ENCODE measurements around the gene UBE2J2. TPM values are rescaled to one million over a fixed set of nuclear protein-coding genes. Genes with fewer than 3 reads are reported as not detected.

The UBE2J2 gene
- total RNA-seq, 2 experiments from 2014 or later: 75.7 to 78.1 TPM

DNA sequence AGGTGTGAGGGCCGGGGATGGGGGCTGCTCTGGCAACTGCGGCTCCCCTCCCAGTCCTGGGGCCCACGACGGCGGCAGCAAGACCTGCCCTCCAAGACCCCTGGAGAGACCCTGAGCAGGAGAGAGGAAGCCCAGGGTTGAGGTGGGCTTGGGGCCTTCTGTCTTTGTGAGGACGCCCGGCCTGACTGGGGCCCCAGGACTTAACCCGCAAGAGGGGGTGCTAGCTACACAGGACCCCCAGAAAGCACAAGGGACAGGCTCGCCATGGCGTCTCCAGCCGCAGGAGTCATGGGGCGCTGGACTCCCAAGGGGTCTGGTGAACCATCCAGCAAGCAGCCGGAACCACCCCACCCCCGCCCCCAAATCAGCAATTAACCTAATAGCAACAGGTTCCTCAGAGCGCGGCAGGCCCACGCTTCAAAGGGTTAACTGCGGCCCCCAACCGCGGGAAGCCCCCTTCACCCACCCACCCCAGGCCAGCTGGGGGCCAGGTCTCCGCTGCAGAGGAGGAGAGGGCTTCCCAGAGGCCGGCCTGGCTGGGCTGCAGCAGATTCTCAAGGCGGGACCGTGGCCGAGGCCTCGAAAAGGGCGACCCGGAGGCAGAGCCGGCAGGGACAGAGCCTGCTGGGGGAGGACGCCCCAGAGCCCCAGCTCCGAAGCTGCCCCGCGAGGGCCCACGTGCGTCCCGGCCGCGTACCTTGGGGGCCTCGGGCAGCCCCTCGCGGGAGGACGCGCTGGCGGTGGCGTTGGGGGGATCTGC lies 27.7 kb downstream of the UBE2J2 start:
- ATAC-seq (ENCODE audit: low read depth) (no peak), DNase-seq (no peak)
- Mint-ChIP-seq H3K4me3 (no peak overlapping the region), H3K4me1 (peaks cover 11% of the 10 kb centered on the region), H3K27ac (no peak overlapping the region), H3K27me3 (peaks cover 2% of the 10 kb centered on the region), H3K36me3 (peaks cover under 1% of the 10 kb centered on the region), H3K9me3 (no peaks in the 10 kb centered on the region)
- POLR2A ChIA-PET: no interaction called here

DNA sequence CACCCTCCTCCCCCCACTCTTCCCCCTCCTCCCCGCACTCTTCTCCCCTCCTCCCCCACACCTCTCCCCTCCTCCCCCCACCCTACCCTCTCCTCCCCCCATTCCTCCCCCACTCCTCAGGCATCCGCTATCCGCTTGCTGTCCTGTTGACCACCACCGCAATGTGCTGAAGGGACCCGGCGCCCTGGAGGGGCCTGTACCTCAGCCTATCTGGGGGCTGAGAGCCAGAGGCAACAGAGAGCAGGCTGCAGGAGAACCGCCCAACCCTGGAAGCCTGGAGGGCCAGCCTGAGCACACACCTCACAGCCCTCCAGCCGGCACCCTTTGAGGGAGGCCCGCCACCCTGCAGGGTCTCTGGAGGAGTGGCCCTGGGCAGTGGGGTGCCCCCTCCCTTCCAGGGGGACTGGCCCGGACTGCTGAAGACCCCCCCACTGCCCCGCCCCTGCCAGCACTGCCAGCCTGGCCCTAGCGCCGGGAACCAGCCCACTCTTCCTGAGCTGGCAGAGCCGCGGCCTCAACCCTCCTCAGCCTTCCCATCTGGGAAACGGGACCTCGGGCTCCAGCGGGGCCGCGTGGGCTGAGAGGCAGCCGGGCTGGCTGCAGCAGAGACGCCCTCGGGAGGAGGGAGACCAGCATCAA lies 28.4 kb downstream of the UBE2J2 start:
- no peak overlapping the region for H3K27ac Mint-ChIP-seq
- no peaks in the 10 kb centered on the region for H3K9me3 Mint-ChIP-seq
- peaks cover 2% of the 10 kb centered on the region for H3K27me3 Mint-ChIP-seq
- H3K36me3 Mint-ChIP-seq: no peaks in the 10 kb centered on the region
- H3K4me1 Mint-ChIP-seq: peaks cover 5% of the 10 kb centered on the region
- no peak for ATAC-seq (ENCODE audit: low read depth)
- no peak for DNase-seq
- no peak overlapping the region for H3K4me3 Mint-ChIP-seq
- POLR2A ChIA-PET: no interaction called here

DNA sequence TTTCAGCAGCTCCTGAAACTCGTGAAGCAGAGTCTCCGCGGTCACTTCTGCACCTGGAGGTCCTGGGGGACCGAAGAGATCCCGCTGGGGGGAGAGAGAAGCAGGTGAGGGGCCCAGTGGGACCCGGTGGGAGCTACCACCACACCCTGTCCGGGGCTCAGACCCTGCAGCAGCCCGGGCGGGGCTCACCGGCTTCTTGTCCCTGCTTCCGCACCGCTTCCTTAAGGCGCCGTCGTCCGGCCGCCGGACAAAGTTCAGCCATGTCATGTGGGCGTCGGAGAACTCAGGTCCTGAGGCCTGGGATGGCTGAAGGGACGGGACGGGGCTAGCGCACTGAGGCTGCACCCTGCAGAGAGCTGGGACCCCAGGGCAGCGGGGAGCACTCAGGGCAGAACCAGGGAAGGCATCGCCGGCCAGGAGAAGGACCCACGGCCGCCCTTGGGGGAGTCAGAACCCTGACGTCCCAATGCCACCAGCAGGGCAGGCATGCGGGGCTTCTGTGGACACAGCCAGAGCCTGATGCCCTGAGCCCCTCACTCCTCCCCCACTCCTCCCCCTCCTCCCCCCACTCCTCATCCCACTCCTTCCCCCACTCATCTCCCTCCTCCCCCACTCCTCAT lies 29.4 kb downstream of the UBE2J2 start:
- Mint-ChIP-seq H3K9me3 (no peaks in the 10 kb centered on the region), H3K27me3 (peaks cover 2% of the 10 kb centered on the region), H3K27ac (no peak overlapping the region), H3K4me1 (no peaks in the 10 kb centered on the region), H3K4me3 (no peak overlapping the region), H3K36me3 (no peaks in the 10 kb centered on the region)
- DNase-seq (no peak), ATAC-seq (ENCODE audit: low read depth) (no peak)
- POLR2A ChIA-PET: no interaction called here

DNA sequence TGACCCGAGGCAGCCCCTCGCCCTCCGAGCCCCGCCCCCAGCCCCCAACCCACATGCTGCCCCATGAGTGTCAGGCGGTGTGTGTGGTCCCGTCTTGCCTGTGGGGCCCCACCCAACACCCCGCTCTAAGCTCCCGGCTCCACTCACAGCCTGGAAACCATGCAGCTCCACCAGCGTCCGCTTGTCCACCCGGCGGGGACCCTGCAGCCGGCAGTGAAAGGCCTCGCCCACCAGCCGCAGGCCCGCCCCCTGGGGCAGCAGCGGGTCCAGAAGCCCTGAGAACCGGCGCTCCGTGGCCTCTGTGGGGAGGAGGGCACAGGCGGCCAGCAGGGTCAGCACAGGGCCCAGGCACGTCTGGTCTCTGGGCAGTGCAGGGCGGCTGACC lies 29.9 kb downstream of the UBE2J2 start:
- no peaks in the 10 kb centered on the region for H3K9me3 Mint-ChIP-seq
- ATAC-seq (ENCODE audit: low read depth) (no peak), DNase-seq (no peak)
- peaks cover 2% of the 10 kb centered on the region for H3K27me3 Mint-ChIP-seq
- H3K4me3 Mint-ChIP-seq: no peak overlapping the region
- no peaks in the 10 kb centered on the region for H3K36me3 Mint-ChIP-seq
- POLR2A ChIA-PET: no interaction called here
- no peak overlapping the region for H3K27ac Mint-ChIP-seq
- no peaks in the 10 kb centered on the region for H3K4me1 Mint-ChIP-seq

- DNase-seq (no peak), ATAC-seq (ENCODE audit: low read depth) (no peak)
- POLR2A ChIA-PET: interaction anchor here (0.6 to 1.1 kb wide), 2 partner anchors 11 to 18 kb away, joined by 3 to 4 read pairs; partner anchors contain the start of genes B3GALT6 and SDF4
- Mint-ChIP-seq H3K36me3 (no peaks in the 10 kb centered on the region), H3K4me3 (no peak overlapping the region), H3K4me1 (no peaks in the 10 kb centered on the region), H3K27me3 (peaks cover 2% of the 10 kb centered on the region), H3K9me3 (no peaks in the 10 kb centered on the region), H3K27ac (no peak overlapping the region)
Measured at GRCh38 chr1:1243266-1243660, 30.4 kb downstream of the UBE2J2 start.

DNA sequence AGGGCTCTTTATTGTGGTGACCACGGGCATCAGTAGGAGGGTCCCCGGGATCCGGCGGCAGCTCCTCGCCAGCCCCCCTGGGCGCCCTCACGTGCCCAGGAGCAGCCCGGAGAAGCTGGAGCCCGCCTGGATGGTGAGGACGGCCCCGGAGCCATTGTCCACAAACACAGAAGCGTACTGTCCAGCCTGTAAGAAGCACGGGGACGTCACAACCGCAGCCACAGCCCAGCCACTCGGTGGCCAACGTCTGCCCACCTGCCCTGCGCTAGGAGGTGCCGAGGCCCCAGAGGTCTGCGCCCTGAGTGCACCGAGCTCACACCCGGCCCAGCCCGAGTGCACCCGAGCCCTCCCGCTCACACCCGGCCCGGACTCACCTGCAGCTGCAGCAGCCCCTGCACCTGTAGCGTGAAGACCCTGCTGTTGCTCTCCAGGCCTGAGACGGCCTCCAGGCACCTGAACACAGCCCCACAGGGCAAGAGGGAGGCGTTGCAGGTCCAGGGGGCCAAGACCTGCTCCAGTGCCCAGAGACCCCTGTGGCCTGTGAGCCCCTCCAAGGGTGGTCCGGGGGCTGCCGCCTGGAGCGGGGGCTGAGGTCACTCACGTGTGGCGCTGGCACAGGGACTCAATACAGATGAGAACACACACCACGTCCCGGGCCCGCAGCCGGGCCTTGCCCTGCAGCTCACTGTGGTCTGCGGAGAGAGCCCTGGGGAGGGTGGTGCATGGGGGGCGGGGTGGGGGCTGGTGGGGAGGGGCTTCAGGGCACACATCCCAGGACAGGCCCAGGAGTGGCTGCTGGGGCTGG lies 31.0 kb downstream of the UBE2J2 start:
- DNase-seq (no peak), ATAC-seq (ENCODE audit: low read depth) (no peak)
- H3K27me3 Mint-ChIP-seq: peaks cover 2% of the 10 kb centered on the region

DNA sequence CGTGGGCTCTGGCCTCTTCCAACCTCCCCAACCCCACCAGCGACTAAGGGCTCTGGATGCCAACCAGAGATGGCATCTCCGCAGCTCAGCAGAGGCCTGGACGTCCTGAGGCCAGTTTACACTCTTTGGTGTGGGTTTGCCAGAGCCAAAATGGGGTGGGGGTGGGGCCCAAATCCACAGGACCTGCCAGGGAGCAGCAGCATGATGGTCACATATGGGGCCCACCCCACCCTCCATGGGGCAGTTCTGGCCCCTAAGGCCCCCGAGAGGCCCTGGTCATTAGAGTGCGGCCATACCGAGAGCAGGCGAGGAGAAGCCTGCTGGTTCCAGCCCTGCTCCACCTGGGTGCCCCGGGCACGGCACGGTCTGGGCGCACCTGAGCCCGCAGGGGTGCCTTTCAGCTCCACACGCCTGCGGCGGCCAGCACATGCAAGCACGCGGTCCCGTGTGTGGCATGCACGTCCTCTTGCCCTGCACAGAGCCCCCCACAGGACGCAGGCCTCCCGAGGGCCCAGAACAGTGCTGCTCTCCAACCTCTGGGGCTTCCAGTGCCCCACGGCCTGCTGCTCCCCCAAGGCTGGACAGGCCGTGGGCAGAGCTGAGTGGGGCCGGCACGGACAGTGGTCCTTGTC lies 31.9 kb downstream of the UBE2J2 start:
- no peaks in the 10 kb centered on the region for H3K9me3 Mint-ChIP-seq
- DNase-seq (no peak), ATAC-seq (ENCODE audit: low read depth) (no peak)
- H3K27ac Mint-ChIP-seq: no peak overlapping the region
- H3K4me3 Mint-ChIP-seq: no peak overlapping the region
- POLR2A ChIA-PET: no interaction called here
- H3K27me3 Mint-ChIP-seq: peaks cover 2% of the 10 kb centered on the region
- H3K4me1 Mint-ChIP-seq: no peaks in the 10 kb centered on the region
- no peaks in the 10 kb centered on the region for H3K36me3 Mint-ChIP-seq

More for the DNA sequence above, 31.0 kb downstream of the UBE2J2 start:
- H3K27ac Mint-ChIP-seq: no peak overlapping the region
- H3K4me1 Mint-ChIP-seq: no peaks in the 10 kb centered on the region
- no peaks in the 10 kb centered on the region for H3K9me3 Mint-ChIP-seq
- POLR2A ChIA-PET: interaction anchor here (0.6 to 1.1 kb wide), 2 partner anchors 11 to 19 kb away, joined by 3 to 4 read pairs; partner anchors contain the start of genes B3GALT6 and SDF4
- no peak overlapping the region for H3K4me3 Mint-ChIP-seq
- H3K36me3 Mint-ChIP-seq: no peaks in the 10 kb centered on the region

GRCh38 chr1:1240822-1241587 lies 32.6 kb downstream of the UBE2J2 start:
- Mint-ChIP-seq H3K4me1 (no peaks in the 10 kb centered on the region), H3K4me3 (no peak overlapping the region), H3K36me3 (no peaks in the 10 kb centered on the region), H3K9me3 (no peaks in the 10 kb centered on the region), H3K27ac (no peak overlapping the region), H3K27me3 (peaks cover 2% of the 10 kb centered on the region)
- POLR2A ChIA-PET: no interaction called here
- DNase-seq: no peak
- no peak for ATAC-seq (ENCODE audit: low read depth)

DNA sequence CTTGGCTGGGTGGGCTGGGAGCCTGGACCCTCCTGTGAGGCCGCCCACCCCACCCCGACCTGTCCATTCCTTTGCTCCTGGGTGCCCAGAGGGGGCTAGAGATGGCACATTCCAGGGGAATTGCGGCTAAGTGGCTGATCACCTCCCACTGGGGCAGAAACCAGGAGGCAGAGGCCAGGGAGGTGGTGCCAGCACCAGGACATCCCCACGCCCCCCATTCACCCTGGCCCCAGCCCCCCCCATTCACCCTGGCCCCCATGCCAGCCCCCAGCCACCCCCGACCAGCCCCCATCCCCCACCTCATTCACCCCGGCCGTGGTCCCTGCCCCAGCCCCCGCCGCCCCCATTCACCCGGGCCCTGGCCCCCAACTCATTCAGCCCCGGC lies 33.3 kb downstream of the UBE2J2 start:
- POLR2A ChIA-PET: no interaction called here
- H3K27ac Mint-ChIP-seq: no peak overlapping the region
- no peak for ATAC-seq (ENCODE audit: low read depth)
- no peaks in the 10 kb centered on the region for H3K9me3 Mint-ChIP-seq
- H3K4me3 Mint-ChIP-seq: no peak overlapping the region
- no peaks in the 10 kb centered on the region for H3K36me3 Mint-ChIP-seq
- H3K4me1 Mint-ChIP-seq: no peaks in the 10 kb centered on the region
- no peak for DNase-seq
- H3K27me3 Mint-ChIP-seq: no peaks in the 10 kb centered on the region

DNA sequence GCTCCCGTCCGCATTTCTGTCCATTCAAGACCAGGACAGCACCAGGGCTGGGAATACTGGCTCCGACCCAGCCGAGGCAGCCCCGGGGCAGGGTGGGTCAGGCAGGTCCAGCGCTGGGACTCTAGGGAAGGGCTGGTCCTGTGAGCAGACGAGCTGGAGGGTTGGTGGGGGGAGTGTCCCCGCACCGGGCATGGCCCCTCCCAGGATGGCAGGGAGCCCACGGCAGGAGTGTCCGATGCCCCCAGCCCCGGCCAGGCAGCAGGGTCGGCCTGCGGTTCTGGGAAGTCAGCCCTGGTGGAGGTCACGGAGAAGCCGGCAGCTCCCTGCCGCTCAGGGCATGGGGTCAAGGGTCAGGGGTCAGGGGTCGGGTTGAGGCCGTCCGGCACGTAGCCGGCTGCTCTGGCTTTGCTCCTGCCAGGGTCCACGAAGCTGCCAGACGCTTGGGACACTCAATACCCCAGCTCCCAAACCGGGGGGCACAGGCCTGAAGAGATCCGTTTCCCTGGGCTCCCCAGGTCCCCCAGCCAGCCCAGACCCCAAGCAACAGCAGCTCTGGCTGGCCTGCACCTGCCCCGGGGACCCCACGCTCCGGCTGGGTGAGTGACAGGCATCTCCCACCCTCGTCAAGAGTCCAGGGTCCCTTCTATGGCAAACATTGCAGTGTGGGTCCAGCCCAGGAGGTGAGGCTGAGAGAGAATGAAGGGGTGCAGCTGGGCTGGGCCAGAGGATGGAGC lies 33.9 kb downstream of the UBE2J2 start:
- no peak overlapping the region for H3K4me3 Mint-ChIP-seq
- ATAC-seq (ENCODE audit: low read depth): no peak
- no peak overlapping the region for H3K27ac Mint-ChIP-seq
- no peaks in the 10 kb centered on the region for H3K36me3 Mint-ChIP-seq
- no peaks in the 10 kb centered on the region for H3K4me1 Mint-ChIP-seq
- no peak for DNase-seq
- POLR2A ChIA-PET: no interaction called here
- no peaks in the 10 kb centered on the region for H3K27me3 Mint-ChIP-seq
- H3K9me3 Mint-ChIP-seq: no peaks in the 10 kb centered on the region

DNA sequence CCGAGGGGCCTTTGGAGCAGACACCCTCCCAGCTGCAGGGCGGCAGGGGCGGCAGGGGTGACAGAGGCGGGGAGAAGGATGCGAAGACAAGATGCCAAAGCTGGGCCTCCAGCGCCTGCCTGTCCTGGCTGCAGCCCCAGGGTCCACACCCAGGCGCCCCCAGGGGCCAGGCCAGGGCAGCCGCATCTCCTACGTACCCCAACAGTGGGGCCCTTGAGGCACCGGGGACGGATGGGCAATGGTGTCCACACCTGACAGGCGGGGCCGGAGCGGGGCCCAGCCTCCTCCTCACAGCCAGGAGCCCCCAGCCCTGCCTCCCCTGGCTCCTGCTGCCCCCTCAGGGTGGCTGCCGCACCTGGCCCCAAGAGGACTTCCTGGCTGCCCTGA lies 34.4 kb downstream of the UBE2J2 start:
- H3K36me3 Mint-ChIP-seq: no peaks in the 10 kb centered on the region
- ATAC-seq (ENCODE audit: low read depth) (no peak), DNase-seq (no peak)
- H3K9me3 Mint-ChIP-seq: no peaks in the 10 kb centered on the region
- POLR2A ChIA-PET: no interaction called here
- H3K4me3 Mint-ChIP-seq: no peak overlapping the region
- H3K4me1 Mint-ChIP-seq: peaks cover 2% of the 10 kb centered on the region
- no peak overlapping the region for H3K27ac Mint-ChIP-seq
- H3K27me3 Mint-ChIP-seq: no peaks in the 10 kb centered on the region

DNA sequence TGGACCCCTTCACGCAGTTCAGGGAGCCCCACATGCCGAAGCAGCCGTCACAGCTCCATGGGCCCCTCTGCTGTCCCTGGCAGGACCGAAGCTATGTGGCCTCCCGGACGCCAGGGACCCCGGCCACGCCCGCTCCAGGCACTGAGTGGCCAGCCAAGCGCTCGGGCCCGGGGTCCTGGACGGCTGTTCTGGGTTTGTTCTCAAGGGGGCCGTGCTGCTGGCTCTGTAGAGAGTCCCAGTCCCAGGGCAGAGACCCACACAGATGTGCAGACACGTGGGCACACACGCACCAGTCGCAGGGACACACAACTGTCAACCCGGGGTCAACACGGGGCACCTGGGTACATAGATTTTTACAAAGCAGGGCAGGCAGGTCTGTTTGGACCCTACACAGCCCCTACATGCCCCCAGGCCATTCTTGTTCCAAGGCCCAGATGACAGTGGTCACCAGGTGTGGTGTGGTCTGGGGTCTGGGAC lies 34.9 kb downstream of the UBE2J2 start:
- Mint-ChIP-seq H3K36me3 (peaks cover 2% of the 10 kb centered on the region), H3K4me1 (peaks cover 7% of the 10 kb centered on the region), H3K27ac (no peak overlapping the region), H3K4me3 (no peak overlapping the region), H3K27me3 (no peaks in the 10 kb centered on the region), H3K9me3 (no peaks in the 10 kb centered on the region)
- POLR2A ChIA-PET: interaction anchor here (0.9 kb wide), 1 partner anchor 18 kb away, joined by 3 read pairs; no protein-coding TSS in a partner anchor
- ATAC-seq (ENCODE audit: low read depth): no peak
- DNase-seq: no peak

All from activated naive CD8-positive, alpha-beta T cell treated with anti-CD3 and anti-CD28 coated beads, Interleukin-2, amount 10 ng/mL, durations not matched to agents 7 days and 5 days (primary cell).